GM19324 (cell line): ENCODE data around the gene ZNF669.

Experiments used
- ATAC-seq: cut with Tn5 transposase; IDR thresholded peaks from one replicate; pipeline ENCODE4 v1.9.1; 2021; ENCODE audit warnings: mild to moderate bottlenecking, moderate library complexity; ENCODE audit not compliant: unreplicated experiment, low FRiP score

Gene ZNF669

DNA sequence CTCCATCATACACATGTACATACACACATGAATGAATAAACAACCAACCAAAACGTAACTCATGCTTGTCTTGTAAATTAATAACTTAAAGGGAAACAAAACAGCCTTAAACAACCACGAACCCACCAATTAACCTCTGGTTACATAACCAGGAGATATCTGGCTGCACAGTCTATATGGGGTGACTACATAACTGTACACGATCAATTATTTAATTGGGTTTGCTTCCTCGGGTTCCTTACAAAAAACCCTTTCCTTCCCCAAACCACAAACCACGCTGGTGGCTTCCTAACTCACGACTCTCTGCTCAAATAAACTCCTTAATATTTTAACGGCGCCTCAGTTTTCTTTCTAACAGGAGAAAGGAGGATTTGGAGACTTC is 26.3 kb downstream of the ZNF669 start:
- ATAC-seq, result peak; percentile 12

DNA sequence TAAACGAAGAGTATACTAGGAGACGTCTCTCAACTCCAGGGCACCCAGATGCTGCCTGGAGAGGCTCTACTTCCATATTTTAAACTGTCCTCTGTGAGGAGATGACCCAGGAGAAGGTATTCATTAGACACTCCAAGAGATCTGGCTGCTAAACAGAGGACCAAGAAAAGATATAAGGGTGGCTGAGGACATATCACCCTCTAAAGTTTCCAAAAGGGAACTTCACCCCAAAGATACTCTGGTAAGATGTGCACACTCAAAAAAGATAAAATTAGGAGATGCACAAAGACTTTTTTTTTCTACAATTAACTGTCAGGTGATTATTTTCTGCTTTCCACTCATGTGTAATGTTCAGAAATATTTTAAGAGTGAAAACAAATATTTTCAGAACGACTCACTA is 26.9 kb downstream of the ZNF669 start:
- no peak for ATAC-seq

DNA sequence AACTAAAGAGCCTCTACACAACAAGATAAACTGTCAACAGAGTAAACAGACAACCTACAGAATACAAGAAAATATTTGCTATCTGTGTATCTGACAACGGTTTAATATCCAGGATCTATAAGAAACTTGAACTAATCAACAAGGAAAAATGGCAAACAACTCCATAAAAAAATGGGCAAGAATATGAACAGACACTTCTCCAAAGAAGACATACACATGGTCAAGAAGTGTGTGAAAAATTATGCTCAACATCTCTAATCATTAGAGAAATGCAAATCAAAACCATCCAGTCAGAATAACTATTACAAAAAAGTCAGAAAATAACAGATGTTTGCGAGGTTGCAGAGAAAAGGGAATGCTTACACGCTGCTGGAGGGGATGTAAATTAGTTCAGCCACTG is 33.5 kb downstream of the ZNF669 start:
- ATAC-seq, result no peak

DNA sequence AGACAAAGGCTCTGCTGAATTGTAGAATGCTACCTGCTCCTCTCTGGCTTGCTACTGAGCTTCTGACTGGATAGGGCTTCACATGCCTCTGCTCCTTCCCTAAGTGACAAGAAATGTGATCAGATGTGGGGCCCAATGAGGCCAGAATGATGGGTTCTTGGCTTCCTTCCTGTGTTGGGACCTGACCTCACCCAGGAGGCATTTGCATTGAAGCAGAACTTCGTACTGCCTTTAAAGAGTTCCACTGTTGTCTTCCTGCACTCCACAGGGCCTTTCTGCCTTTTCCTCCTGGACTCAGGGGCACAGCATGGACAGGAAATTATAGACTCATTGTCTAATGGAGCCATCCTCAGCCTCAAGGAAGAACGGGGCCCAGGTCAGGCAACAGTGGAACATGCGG is 39.9 kb downstream of the ZNF669 start:
- no peak for ATAC-seq

DNA sequence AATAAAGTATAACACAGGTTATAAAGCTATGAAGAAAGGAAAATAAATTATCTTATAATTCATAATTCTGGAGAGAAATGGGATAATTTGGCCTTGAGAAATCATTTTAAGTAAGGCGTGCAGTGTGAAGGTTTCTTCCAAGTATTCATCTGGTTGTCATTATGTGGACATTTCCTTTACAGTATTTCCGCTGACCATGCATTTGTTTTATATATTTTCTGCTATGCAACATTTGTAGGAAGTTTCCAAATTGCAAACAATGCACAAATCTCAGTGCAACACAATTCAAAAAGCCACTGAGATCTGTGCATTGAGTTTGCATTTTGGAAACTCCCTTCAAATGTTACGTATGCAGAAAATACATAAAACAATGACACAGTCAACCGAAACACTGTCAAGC is 43.4 kb downstream of the ZNF669 start:
- ATAC-seq, result no peak

DNA sequence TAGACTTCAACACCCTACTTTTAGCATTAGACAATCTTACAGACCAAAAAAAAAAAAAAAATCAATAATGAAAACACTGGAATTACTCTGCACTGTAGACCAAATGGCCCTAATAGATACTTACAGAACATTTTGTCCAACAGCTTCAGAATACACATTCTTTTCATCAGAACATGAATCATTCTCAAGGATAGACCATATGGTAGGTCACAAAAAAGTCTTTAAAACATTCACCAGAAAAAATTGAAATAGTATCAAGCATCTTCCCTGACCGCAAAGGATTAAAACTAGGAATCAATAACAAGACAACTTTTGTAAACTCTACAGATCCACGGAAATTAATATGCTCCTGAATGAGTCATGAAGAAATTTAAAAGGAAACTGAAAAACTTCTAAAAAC is 48.1 kb downstream of the ZNF669 start:
- no peak for ATAC-seq

DNA sequence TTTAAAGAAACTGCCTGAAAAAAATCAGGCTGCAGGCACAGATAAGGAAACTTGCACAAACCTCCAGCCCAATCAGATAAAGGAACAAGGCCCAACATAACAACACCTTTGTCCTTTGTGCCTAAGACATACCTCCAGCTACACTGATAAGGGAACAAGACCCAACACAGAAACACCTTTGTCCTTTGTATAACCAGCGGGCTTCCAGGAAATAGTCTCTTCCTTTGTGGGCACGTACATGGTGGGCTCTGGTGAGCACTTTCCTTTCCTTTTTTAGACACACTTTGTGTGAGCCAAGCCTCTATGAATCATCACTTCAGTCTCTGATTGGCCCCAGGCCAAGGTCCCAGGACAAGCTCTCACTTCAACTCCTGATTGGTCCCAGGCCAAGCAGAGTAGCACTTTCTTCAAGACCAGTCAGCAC is 49.2 kb downstream of the ZNF669 start:
- no peak for ATAC-seq
